HG03097 (cell line): ENCODE results near the gene MFN2.

Experiments used
- ATAC-seq: cut with Tn5 transposase; IDR thresholded peaks from one replicate; pipeline ENCODE4 v1.9.1; 2021; ENCODE audit not compliant: unreplicated experiment, low FRiP score

MFN2 gene

DNA sequence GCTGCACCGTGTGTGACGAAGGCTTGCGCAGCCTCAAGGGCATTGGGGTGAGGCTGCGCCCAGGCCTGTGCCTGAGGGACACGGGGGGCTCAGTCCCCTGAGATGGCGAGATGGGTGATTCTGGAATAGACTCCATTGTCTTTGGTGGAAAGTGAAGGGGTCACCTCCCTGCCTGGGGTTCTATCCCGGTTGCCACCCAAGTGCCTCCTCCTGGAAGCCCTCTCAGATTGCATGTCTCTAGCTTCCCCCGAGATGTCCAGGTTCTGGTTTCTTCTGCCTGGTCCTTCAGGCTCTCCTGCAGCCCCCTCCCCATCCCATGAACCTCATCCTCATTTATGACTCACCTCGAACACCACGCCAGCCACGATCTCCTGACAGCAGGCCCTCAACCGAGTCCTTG, 22.3 kb upstream of the MFN2 start:
- no peak for ATAC-seq

DNA sequence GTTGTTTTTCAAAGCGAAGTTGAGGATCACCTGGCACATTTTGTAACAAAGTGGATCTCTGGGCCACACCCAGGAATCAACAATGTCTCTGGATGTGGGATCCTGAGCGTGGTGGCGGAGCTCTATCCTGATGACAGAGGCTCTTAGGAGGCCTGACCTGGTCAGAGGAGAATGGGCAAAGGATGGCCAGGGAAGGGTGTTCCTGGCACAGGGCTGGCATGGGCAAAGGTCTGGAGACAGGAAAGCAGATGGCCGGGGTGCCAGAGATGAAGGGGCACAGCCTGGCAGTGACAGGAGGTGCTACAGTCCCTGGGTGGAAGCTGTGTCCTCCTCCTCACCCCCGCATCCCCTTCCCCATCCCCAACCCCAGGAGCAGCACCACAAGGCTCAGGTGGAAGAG, 20.0 kb upstream of the MFN2 start:
- no peak for ATAC-seq

DNA sequence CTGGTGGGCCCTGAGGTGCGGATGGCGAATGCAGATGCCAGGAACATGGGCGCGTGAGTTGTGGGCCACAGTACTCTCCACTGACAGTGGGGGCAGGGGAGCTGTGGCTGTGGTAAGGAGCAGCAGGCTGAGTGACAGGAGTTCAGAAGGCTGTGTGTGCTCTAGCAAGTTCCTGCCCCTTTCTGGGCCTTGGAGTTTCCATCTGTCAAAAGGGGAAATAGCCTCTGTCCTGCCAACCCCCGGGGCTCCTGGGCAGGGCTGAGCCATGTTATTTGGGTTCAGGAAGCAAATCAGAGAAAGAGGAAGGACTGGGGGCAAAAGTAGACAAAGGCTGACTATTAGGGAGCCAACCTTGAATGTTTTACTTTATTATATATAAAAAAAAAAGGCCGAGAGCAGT, 19.5 kb upstream of the MFN2 start:
- no peak for ATAC-seq

- ATAC-seq: no peak
Measured at GRCh38 chr1:11961230-11961629, 19.0 kb upstream of the MFN2 start.

- ATAC-seq: no peak
Measured at GRCh38 chr1:11963622-11964021, 16.6 kb upstream of the MFN2 start.

- no peak for ATAC-seq
Measured at GRCh38 chr1:11964656-11965055, 15.6 kb upstream of the MFN2 start.

GRCh38 chr1:11967028-11967547, 13.2 kb upstream of the MFN2 start:
- ATAC-seq: no peak

DNA sequence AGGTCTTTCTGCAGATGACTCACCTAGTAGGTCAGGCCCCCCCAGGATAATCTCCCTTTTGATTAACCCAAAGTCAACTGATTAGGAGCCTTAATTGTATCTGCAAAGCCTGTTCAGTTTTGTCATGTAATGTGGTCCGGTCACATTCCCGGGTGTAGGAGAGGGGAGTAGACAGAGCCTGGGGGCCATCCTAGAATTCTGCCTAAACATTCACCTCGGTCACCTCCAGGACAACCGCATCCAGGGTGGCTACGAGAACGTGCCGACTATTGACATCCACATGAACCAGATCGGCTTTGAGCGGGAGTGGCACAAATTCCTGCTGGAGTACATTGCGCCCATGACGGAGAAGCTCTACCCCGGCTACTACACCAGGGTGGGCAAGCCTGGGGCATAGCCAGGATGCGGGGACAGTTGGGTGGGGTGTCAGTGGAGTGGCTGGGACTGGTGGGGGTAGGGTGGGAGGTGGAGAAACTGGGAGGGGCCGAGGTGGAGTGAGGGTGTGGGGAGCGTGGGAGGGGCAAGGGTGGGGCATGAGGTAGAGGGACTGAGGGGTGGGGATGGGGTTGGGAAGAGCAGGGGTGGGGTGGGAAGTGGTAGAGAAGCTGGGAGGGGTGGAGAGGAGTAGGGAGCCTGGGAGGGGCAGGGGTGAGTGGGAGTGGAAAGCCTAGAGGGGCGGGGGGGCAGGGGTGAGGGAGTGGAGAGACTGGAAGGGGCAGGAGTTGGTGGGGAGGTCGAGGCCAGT, 9.6 kb upstream of the MFN2 start:
- ATAC-seq: no peak

GRCh38 chr1:11977625-11978024, 2.6 kb upstream of the MFN2 start:
- no peak for ATAC-seq

DNA sequence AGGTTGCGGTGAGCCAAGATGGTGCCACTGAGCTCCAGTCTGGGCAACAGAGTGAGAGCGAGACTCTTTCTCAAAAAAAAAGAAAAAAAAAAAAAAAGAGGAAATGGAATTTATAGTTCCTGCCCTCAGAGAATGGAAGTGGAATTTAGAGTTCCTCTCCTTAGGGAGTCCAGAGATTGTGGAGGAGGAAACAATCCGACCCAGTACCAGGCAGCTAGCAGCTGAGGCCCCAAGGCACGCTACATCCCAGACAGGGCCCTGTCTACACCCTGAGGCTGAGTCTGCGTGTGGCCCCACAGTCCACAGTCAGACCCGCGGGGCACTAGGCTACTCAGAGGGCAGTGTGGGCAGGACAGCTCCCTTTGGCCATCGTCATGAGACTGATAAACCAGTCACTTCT, 1.9 kb upstream of the MFN2 start:
- ATAC-seq: no peak

DNA sequence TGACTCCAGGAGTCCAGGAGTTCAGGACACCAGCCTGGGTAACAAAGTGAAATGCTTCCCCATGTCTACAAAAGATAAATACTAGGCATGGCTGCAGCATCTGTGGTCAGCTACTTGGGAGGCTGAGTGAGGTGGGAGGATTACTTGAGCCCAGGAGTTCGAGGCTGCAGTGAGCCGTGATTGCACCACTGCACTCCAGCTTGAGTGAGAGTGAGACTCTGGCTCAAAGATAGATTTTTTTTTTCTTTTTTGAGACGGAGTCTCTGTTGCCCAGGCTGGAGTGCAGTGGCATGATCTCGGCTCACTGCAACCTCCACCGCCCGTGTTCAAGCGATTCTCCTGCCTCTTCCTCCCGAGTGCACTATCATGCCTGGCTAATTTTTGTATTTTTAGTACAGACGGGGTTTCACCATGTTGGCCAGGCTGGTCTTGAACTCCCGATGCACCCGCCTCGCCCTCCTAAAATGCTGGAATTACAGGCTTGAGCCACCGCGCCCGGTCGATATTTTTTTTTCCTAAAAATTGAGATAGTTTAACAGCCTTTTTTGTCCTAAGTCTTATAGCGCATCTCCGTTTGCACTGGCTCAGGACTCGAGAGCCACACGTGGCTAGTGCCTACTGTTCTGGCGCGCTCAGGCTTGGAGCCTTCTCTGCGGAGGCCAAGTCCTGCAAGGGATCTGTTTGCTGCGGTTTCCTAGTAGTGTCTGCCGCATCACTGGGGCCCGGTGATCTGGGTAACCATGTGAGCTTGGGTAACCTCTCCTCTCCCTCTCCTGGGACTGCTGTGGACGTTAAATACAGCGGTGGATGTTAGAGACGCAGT, 1.0 kb upstream of the MFN2 start:
- ATAC-seq: no peak

DNA sequence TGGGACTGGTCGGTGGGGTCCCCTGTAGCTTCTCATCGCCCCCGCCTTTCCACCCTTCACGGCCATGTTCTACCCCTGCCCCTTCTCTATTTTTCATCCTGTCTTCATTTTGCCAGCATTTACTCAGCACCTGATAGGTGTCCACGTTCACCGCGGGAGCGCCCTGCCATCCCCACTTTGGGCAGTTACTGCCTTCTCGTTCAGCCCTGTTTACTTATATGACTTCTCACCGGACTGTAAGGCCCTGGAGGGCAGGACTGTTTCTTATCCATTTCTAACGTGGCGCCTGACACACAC, 380 bp downstream of the MFN2 start:
- ATAC-seq: no peak

DNA sequence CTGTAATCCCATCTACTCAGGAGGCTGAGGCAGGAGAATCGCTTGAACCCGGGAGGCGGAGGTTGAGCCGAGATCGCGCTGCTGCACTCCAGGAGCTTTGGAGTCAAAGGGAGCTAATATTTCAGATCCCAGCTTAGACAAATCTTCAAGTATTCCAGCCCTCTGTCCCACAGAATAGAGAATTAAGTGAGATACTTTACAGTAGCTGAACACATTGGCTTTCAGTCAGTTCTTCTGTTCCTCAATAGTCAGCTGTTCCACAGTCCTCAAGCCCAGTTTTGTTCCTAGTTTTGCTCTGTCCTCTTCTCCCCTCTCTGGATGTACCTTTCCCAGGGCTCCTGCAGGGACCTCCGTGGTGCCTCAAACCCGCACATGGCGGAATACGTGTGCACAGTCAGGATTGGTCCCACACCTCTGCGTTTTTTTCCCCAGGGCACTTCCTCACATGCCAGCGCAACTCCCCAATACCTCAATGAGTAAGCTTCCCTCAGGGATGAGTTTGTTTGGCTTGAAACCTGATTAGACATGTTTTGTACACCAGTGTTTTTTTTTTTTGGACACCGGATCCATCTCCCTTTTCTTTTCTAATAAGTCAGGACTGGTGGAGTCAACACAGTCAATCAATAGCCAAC, 1.2 kb downstream of the MFN2 start:
- ATAC-seq: no peak

- ATAC-seq: no peak
Measured at GRCh38 chr1:11982010-11982392, 1.8 kb downstream of the MFN2 start.

DNA sequence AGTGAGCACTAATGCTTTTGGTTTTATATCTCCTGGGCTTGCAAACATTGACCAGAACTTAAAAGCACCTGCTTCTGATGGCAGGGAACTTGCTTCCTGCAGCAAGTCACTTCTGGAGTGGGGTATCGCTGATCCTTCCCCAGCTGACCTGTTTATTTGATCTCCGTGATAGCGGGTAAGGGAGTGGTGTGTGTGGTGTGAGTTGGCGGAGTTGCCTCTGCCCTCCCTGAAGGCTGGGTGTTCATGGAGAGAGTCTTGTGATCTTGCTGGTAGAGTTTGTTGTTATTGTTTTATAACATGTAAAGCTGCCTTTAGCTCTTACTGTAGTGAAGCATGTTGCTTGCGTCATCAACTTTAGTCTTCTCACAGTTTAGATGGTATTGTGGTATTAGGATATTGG, 3.9 kb downstream of the MFN2 start:
- no peak for ATAC-seq

- no peak for ATAC-seq
Measured at GRCh38 chr1:11984576-11984975, 4.3 kb downstream of the MFN2 start.

- no peak for ATAC-seq
Measured at GRCh38 chr1:11985171-11985570, 4.9 kb downstream of the MFN2 start.

DNA sequence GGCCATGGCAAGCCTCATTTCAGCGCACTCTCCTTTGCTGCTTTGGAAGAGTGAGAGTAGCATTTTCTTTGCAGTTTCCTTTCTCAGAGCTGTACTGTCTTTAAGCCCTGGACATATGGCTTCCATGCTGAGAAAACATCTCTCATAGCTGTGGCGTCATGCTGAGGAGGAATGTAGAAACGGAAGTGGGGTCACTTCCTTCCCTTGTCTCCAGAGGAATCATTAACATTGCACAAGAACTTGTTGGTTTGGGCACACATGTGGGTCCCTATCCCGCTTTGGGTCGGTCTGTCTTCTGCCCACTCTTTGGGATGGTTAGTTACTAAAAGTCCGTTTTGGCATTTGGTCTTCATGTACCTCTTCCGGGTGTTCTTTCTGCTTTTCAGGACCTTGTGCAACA, 5.6 kb downstream of the MFN2 start:
- no peak for ATAC-seq

GRCh38 chr1:11989669-11990068, 9.4 kb downstream of the MFN2 start:
- ATAC-seq: no peak

DNA sequence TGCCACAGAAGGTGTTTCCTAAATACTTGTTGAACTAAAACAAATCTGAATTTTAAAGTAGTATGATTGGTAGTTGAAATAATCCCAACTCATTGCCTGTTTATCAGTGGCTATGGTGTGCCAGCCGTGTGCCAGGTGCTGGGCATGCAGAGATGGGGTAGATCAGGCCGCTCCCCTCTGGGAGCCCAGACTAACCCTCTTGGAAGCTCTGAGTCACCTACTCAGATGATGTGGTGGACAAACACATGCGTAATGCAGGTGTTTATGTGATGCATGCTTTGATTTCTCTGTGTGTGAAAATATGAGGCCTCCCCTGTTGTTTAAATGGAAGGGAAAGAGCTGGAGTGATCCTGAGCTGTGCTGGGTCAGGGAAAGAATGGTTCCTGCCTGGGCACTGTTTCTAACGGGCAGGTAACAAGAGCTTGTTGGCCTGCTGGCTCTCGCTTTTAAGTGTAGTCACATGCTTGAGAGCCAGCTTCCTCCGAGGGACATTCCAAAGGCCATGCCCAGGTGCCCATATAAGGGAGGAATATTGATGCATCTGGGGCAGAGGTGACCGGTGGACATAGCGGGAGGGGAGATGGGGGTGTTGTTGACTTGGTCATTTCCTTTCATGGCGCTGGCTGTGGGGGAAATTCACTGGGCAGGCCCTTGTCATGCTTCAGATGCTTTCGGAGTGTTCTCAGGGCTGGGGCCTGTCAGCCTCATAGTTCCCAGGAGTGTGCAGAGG, 10.2 kb downstream of the MFN2 start:
- ATAC-seq: no peak
